ENCODE measurements around the gene SVEP1. TPM values are rescaled to one million over a fixed set of nuclear protein-coding genes. Genes with fewer than 3 reads are reported as not detected.

Gene SVEP1
- polyA plus RNA-seq, 3 donors = under 0.01 TPM; not detected in 2

- Histone ChIP-seq H3K27ac (ENCODE audit: low read depth in 1 of 2, low read length in 2 of 2) (no peak overlapping the region), H3K9ac (ENCODE audit: insufficient read depth, low read length, poor library complexity, severe bottlenecking) (no peak overlapping the region), H3K9me3 (replicated peaks in 1 of 2; ENCODE audit: control insufficient read depth in 1 of 2, insufficient read depth in 1 of 2, low read length in 2 of 2) (no peaks in the 10 kb centered on the region), H4K20me1 (ENCODE audit: insufficient read depth, low read length) (no peaks in the 10 kb centered on the region), H3K4me3 (replicated peaks in 1 of 3; ENCODE audit: low read depth in 2 of 3, low read length in 3 of 3) (no peak overlapping the region), H3K36me3 (replicated peaks in 1 of 2; ENCODE audit: control insufficient read depth in 1 of 2, insufficient read depth in 2 of 2, low read length in 2 of 2) (no peaks in the 10 kb centered on the region), H3K4me1 (ENCODE audit: control insufficient read depth in 1 of 2, insufficient read depth in 2 of 2, low read length in 2 of 2) (no peaks in the 10 kb centered on the region), H3K4me2 (replicated peaks; ENCODE audit: extremely low read depth, low read length, poor library complexity, severe bottlenecking) (no peak overlapping the region), H3K27me3 (ENCODE audit: control insufficient read depth in 2 of 2, insufficient read depth in 2 of 2, low read length in 2 of 2) (peaks cover 0 to 4% of the 10 kb centered on the region in 2 donors), H2AFZ (ENCODE audit: insufficient read depth, low read depth, low read length, poor library complexity, severe bottlenecking) (no peak overlapping the region), H3K79me2 (ENCODE audit: insufficient read depth, low read length) (no peaks in the 10 kb centered on the region)
- H3K4me1 Mint-ChIP-seq = no peaks in the 10 kb centered on the region
- H3K27ac Mint-ChIP-seq = no peak overlapping the region
- DNase-seq = no peak
- WGBS (ENCODE audit: insufficient coverage) = 100% methylated on average over 2 of the region's 5 CpGs
- TF ChIP-seq CTCF (IDR thresholded peaks at IDR 0.05) = no peak
- peak overlapping the region in 1 of 2 donors; percentile 30 for H3K4me3 Mint-ChIP-seq
- H3K36me3 Mint-ChIP-seq = no peaks in the 10 kb centered on the region
- intact Hi-C loops (cut with micrococcal nuclease) = no loop called here
- H3K27me3 Mint-ChIP-seq (ENCODE audit: low read depth in 3 of 3) = peaks cover 1 to 6% (median 6%) of the 10 kb centered on the region in 3 donors
- peaks cover 0 to 4% (median 2%) of the 10 kb centered on the region in 7 donors for H3K9me3 Mint-ChIP-seq
Observed at GRCh38 chr9:110410961-110411360, 168.6 kb downstream of the SVEP1 start.

GRCh38 chr9:110408598-110408997 is 170.9 kb downstream of the SVEP1 start:
- Histone ChIP-seq H3K4me2 (replicated peaks; ENCODE audit: extremely low read depth, low read length, poor library complexity, severe bottlenecking) (no peak overlapping the region), H4K20me1 (ENCODE audit: insufficient read depth, low read length) (no peaks in the 10 kb centered on the region), H3K4me1 (ENCODE audit: control insufficient read depth in 1 of 2, insufficient read depth in 2 of 2, low read length in 2 of 2) (no peaks in the 10 kb centered on the region), H3K9me3 (replicated peaks in 1 of 2; ENCODE audit: control insufficient read depth in 1 of 2, insufficient read depth in 1 of 2, low read length in 2 of 2) (no peaks in the 10 kb centered on the region), H3K4me3 (replicated peaks in 1 of 3; ENCODE audit: low read depth in 2 of 3, low read length in 3 of 3) (no peak overlapping the region), H3K9ac (ENCODE audit: insufficient read depth, low read length, poor library complexity, severe bottlenecking) (no peak overlapping the region), H3K27me3 (ENCODE audit: control insufficient read depth in 2 of 2, insufficient read depth in 2 of 2, low read length in 2 of 2) (peaks cover 2 to 4% of the 10 kb centered on the region in 2 donors), H2AFZ (ENCODE audit: insufficient read depth, low read depth, low read length, poor library complexity, severe bottlenecking) (no peak overlapping the region), H3K27ac (ENCODE audit: low read depth in 1 of 2, low read length in 2 of 2) (no peak overlapping the region), H3K36me3 (replicated peaks in 1 of 2; ENCODE audit: control insufficient read depth in 1 of 2, insufficient read depth in 2 of 2, low read length in 2 of 2) (no peaks in the 10 kb centered on the region), H3K79me2 (ENCODE audit: insufficient read depth, low read length) (no peaks in the 10 kb centered on the region)
- no peaks in the 10 kb centered on the region for H3K4me1 Mint-ChIP-seq
- no peak overlapping the region for H3K4me3 Mint-ChIP-seq
- H3K27me3 Mint-ChIP-seq (ENCODE audit: low read depth in 3 of 3) = peaks cover 1 to 7% (median 4%) of the 10 kb centered on the region in 3 donors
- H3K9me3 Mint-ChIP-seq = peaks cover 0 to 4% (median 1%) of the 10 kb centered on the region in 7 donors
- DNase-seq = no peak
- intact Hi-C loops (cut with micrococcal nuclease) = no loop called here
- H3K27ac Mint-ChIP-seq = no peak overlapping the region
- no peak for TF ChIP-seq CTCF (IDR thresholded peaks at IDR 0.05)
- H3K36me3 Mint-ChIP-seq = no peaks in the 10 kb centered on the region
- 92% methylated on average over 2 of the region's 7 CpGs for WGBS (ENCODE audit: insufficient coverage)

Data from CD14-positive monocyte (primary cell).